H1 (cell line): Measurements from ENCODE around the gene FTSJ3.
"Not testable (repeated sequence)": the region's sequence is repeated elsewhere in the genome, so short reads cannot be mapped to it uniquely, and the experiment has no call there.

Experiments
- CTCF ChIP-seq, 3 experiments: IDR thresholded peaks; 1 replicate in 2 of 3; 2 replicates in 1 of 3; pipeline versions ENCODE4 v1.5.1 to v1.6.1; 2011; ENCODE audit warnings: low read length in 3 of 3, mild to moderate bottlenecking in 3 of 3, inconsistent platforms in 2 of 3, low read depth in 1 of 3, moderate library complexity in 1 of 3; ENCODE audit not compliant: insufficient read depth in 1 of 3; ENCODE audit errors: control extremely low read depth in 1 of 3
- EP300 ChIP-seq, 2 experiments: IDR thresholded peaks; 1 replicate in 1 of 2; 2 replicates in 1 of 2; pipeline ENCODE4 v1.6.1; 2011 to 2012; ENCODE audit warnings: low read depth in 2 of 2, low read length in 2 of 2, mild to moderate bottlenecking in 2 of 2, borderline replicate concordance in 1 of 2, inconsistent platforms in 1 of 2, moderate library complexity in 1 of 2
- EZH2 ChIP-seq: fragments of 200-600 bp; sonication (generic); IDR thresholded peaks from 2 replicates; pipeline ENCODE4 v1.7.1; 2012; ENCODE audit warnings: low read depth, mild to moderate bottlenecking, moderate library complexity, low read length, inconsistent platforms; ENCODE audit not compliant: severe bottlenecking
- HDAC2 ChIP-seq, 2 experiments: fragments of 300-600 bp in 1 of 2; sonication (generic) in 1 of 2; IDR thresholded peaks; 2 replicates each; pipeline ENCODE4 v1.6.1; 2011 to 2012; ENCODE audit warnings: low read depth in 2 of 2, low read length in 2 of 2, mild to moderate bottlenecking in 2 of 2, moderate library complexity in 2 of 2, borderline replicate concordance in 1 of 2, inconsistent platforms in 1 of 2
- POLR2A ChIP-seq, 2 experiments: IDR thresholded peaks; 1 replicate in 1 of 2; 2 replicates in 1 of 2; pipeline ENCODE4 v1.6.1; 2011; ENCODE audit warnings: low read depth in 2 of 2, low read length in 2 of 2, mild to moderate bottlenecking in 2 of 2; ENCODE audit errors: control extremely low read depth in 1 of 2
- POLR2AphosphoS5 ChIP-seq: IDR thresholded peaks from 2 replicates; pipeline ENCODE4 v1.6.1; 2011; ENCODE audit warnings: low read depth, low read length
- POU5F1 ChIP-seq: IDR thresholded peaks from 2 replicates; pipeline ENCODE4 v1.6.1; 2011; ENCODE audit warnings: low read depth, mild to moderate bottlenecking, low read length, moderate library complexity
- RBBP5 ChIP-seq: IDR thresholded peaks from 2 replicates; pipeline ENCODE4 v1.7.1; 2012; ENCODE audit warnings: low read depth, mild to moderate bottlenecking, inconsistent platforms, low read length, moderate library complexity, borderline replicate concordance
- SP1 ChIP-seq: IDR thresholded peaks from 2 replicates; pipeline ENCODE4 v1.6.1; 2011; ENCODE audit warnings: low read depth, low read length
- TAF1 ChIP-seq: IDR thresholded peaks from 2 replicates; pipeline ENCODE4 v1.6.1; 2011; ENCODE audit warnings: mild to moderate bottlenecking, low read depth, low read length

- TF ChIP-seq CTCF (IDR thresholded peaks at IDR 0.05; ENCODE audit: control extremely low read depth in 1 of 3, insufficient read depth in 1 of 3, low read depth in 1 of 3, low read length in 3 of 3); TAF1; HDAC2 (IDR thresholded peaks at IDR 0.05; ENCODE audit: borderline replicate concordance in 1 of 2, low read depth in 2 of 2, low read length in 2 of 2); POLR2AphosphoS5; POU5F1; EP300 (IDR thresholded peaks at IDR 0.05; ENCODE audit: borderline replicate concordance in 1 of 2, low read depth in 2 of 2, low read length in 2 of 2); POLR2A (IDR thresholded peaks at IDR 0.05; ENCODE audit: control extremely low read depth in 1 of 2, low read depth in 2 of 2, low read length in 2 of 2); RBBP5; SP1; EZH2: not testable (repeated sequence)
These were observed 47.2 kb upstream of the FTSJ3 start for GRCh38 chr17:63874693-63875092.
